Esophagus muscularis mucosa (tissue), 4 donors: Measurements from ENCODE around the gene TXN. TPM values are rescaled to one million over a fixed set of nuclear protein-coding genes. Genes with fewer than 3 reads are reported as not detected.
A peak's percentile ranks its signal among the peaks of the same experiment; 100 is the strongest.
"Not testable (repeated sequence)": the region's sequence is repeated elsewhere in the genome, so short reads cannot be mapped to it uniquely, and the experiment has no call there.

Source experiments
- DNase-seq: peaks from one replicate; pipeline ENCODE4 v3.0.0-alpha.2; 2017; ENCODE audit errors: extremely low spot score
- H3K27ac ChIP-seq, 4 donors: fragments of 200-600 bp; sonication (generic); replicated peaks in 1 of 4; 1 replicate in 3 of 4; 2 replicates in 1 of 4; pipeline ENCODE4 v1.5.1; 2016 to 2019; ENCODE audit warnings: mild to moderate bottlenecking in 1 of 4
- H3K27me3 ChIP-seq, 4 donors: fragments of 200-600 bp; sonication (generic); one replicate each; pipeline versions ENCODE4 v1.5.1 to v1.6.0; 2016 to 2019
- H3K36me3 ChIP-seq, 4 donors: fragments of 200-600 bp; sonication (generic); one replicate each; pipeline ENCODE4 v1.5.1; 2016 to 2019
- H3K4me1 ChIP-seq, 4 donors: fragments of 200-600 bp; sonication (generic); one replicate each; pipeline ENCODE4 v1.5.1; 2016 to 2019
- H3K4me3 ChIP-seq, 4 donors: fragments of 200-600 bp; sonication (generic); 1 replicate in 2 of 4; 2 replicates in 2 of 4; pipeline ENCODE4 v1.5.1; 2016 to 2019; ENCODE audit warnings: mild to moderate bottlenecking in 4 of 4, moderate library complexity in 1 of 4
- H3K9me3 ChIP-seq, 4 donors: fragments of 200-600 bp; sonication (generic); 1 replicate in 3 of 4; 2 replicates in 1 of 4; pipeline ENCODE4 v1.5.1; 2016 to 2019
- CTCF ChIP-seq, 3 experiments: fragments of 200-600 bp in 2 of 3; fragments of 450-650 bp in 1 of 3; sonication (generic) in 2 of 3; IDR thresholded peaks; one replicate each; pipeline ENCODE4 v1.5.1; 2017 to 2019; ENCODE audit warnings: antibody characterized with exemption in 3 of 3, mild to moderate bottlenecking in 2 of 3, moderate library complexity in 1 of 3
- EP300 ChIP-seq: sonication (generic); formaldehyde crosslinking; IDR thresholded peaks from one replicate; pipeline ENCODE4 v1.6.1; 2017; ENCODE audit warnings: antibody characterized with exemption
- POLR2A ChIP-seq: fragments of 450-650 bp; IDR thresholded peaks from one replicate; pipeline ENCODE4 v1.6.1; 2017; ENCODE audit warnings: antibody characterized with exemption, moderate library complexity, mild to moderate bottlenecking, low read depth
- POLR2AphosphoS5 ChIP-seq, 2 donors: sonication (generic); formaldehyde crosslinking; IDR thresholded peaks; one replicate each; pipeline ENCODE4 v1.6.1; 2017; ENCODE audit warnings: antibody characterized with exemption in 2 of 2
- WGBS: methylation state at CpG from one replicate; pipeline ENCODE4 v1.1.5; 2018; 5-methylcytosine and 5-hydroxymethylcytosine counted together
- intact Hi-C: fragments of 100-400 bp; cut with DNase I; formaldehyde crosslinking; loops from one replicate; pipeline ENCODE4 v1.15.1; 2023
- total RNA-seq, 4 donors: library from RNA; depleted of rRNA; stranded (reverse); fragments of >200 nt; gene quantifications; one replicate each; pipeline versions ENCODE4 v1.1.0 to v1.2.1, GENCODE V29; 2016

The TXN gene
- total RNA-seq, 4 donors from 2014 or later, result 158 to 213 (median 178) TPM

- Histone ChIP-seq H3K4me3 (no peak overlapping the region), H3K4me1 (peaks cover 0 to 10% (median 2%) of the 10 kb centered on the region in 4 donors), H3K9me3 (no peaks in the 10 kb centered on the region), H3K36me3 (no peaks in the 10 kb centered on the region), H3K27me3 (no peaks in the 10 kb centered on the region), H3K27ac (no peak overlapping the region)
- intact Hi-C loops, result no loop called here
- WGBS, result 98% methylated on average over 12 of the region's 12 CpGs
- TF ChIP-seq EP300 (no peak), POLR2A (no peak), POLR2AphosphoS5 (IDR thresholded peaks at IDR 0.05) (no peak), CTCF (IDR thresholded peaks at IDR 0.05) (no peak)
- no peak for DNase-seq
Measured at GRCh38 chr9:110198357-110198756, 58.0 kb downstream of the TXN start.

GRCh38 chr9:110197330-110198187 is 58.7 kb downstream of the TXN start:
- H3K27me3 ChIP-seq, result no peaks in the 10 kb centered on the region
- H3K4me3 ChIP-seq, result no peak overlapping the region
- intact Hi-C loops, result no loop called here
- no peaks in the 10 kb centered on the region for H3K9me3 ChIP-seq
- no peak overlapping the region for H3K27ac ChIP-seq
- no peak for DNase-seq
- TF ChIP-seq EP300 (no peak), POLR2A (no peak), CTCF (IDR thresholded peaks at IDR 0.05) (peak in 1 of 3 experiments; percentile 20), POLR2AphosphoS5 (IDR thresholded peaks at IDR 0.05) (no peak)
- WGBS, result 80% methylated on average over 9 of the region's 11 CpGs
- H3K4me1 ChIP-seq, result peaks cover 0 to 14% (median 5%) of the 10 kb centered on the region in 4 donors
- H3K36me3 ChIP-seq, result no peaks in the 10 kb centered on the region

- H3K27me3 ChIP-seq, DNase-seq, H3K4me3 ChIP-seq, H3K36me3 ChIP-seq, intact Hi-C loops, H3K9me3 ChIP-seq, H3K27ac ChIP-seq: not testable (repeated sequence)
- H3K4me1 ChIP-seq, result peaks cover 0 to 24% (median 7%) of the 10 kb centered on the region in 4 donors
- 89% methylated on average over 16 of the region's 16 CpGs for WGBS
Measured at GRCh38 chr9:110196084-110196499, 60.2 kb downstream of the TXN start.

Other genes with a start within 250 kb of the TXN start
- not detected for gene C9orf152, start 48.3 kb downstream of the TXN start, total RNA-seq
- not detected for gene TXNDC8, start 81.4 kb upstream of the TXN start, total RNA-seq